Psoas muscle (tissue), 8 donors: ENCODE data around the gene CDC42BPB. TPM values are rescaled to one million over a fixed set of nuclear protein-coding genes. Genes with fewer than 3 reads are reported as not detected.

Experiments used
- ATAC-seq, 4 donors: fragments of 200-7000 bp; cut with Tn5 transposase; one replicate each; pipeline ENCODE4 v1.9.1; 2020; ENCODE audit warnings: moderate library complexity in 3 of 4, mild to moderate bottlenecking in 2 of 4
- DNase-seq, 2 donors: peaks; one replicate each; pipeline ENCODE4 v3.0.0-alpha.2; 2020
- H3K27ac ChIP-seq: fragments of 200-600 bp; one replicate; pipeline ENCODE4 v1.8.0; 2022
- H3K27me3 ChIP-seq, 3 donors: fragments of 200-600 bp in 1 of 3; one replicate each; pipeline versions ENCODE4 v1.6.1 to v1.8.0; 2013 to 2022; ENCODE audit warnings: low read length in 2 of 3, mild to moderate bottlenecking in 2 of 3, moderate library complexity in 1 of 3; ENCODE audit not compliant: insufficient read depth in 3 of 3
- H3K36me3 ChIP-seq, 2 donors: fragments of 200-600 bp in 1 of 2; one replicate each; pipeline versions ENCODE4 v1.6.1 to v1.8.0; 2013 to 2022; ENCODE audit warnings: low read depth in 1 of 2, mild to moderate bottlenecking in 1 of 2, moderate library complexity in 1 of 2; ENCODE audit not compliant: insufficient read depth in 1 of 2
- H3K4me1 ChIP-seq: fragments of 200-600 bp; one replicate; pipeline ENCODE4 v1.8.0; 2022
- H3K4me3 ChIP-seq: fragments of 200-600 bp; one replicate; pipeline ENCODE4 v1.8.0; 2022; ENCODE audit warnings: mild to moderate bottlenecking
- H3K9me3 ChIP-seq: fragments of 200-600 bp; one replicate; pipeline ENCODE4 v1.8.0; 2022
- whole genome bisulfite sequencing, 3 donors: extraction: QIAGEN DNeasy Blood & Tissue Kit; methylation state at CpG; one replicate each; pipeline versions ENCODE4 v1.1.6 to v1.1.7; 2013; 5-methylcytosine and 5-hydroxymethylcytosine counted together
- intact Hi-C, 2 donors: fragments of 100-400 bp; cut with DNase I; formaldehyde crosslinking; loops; one replicate each; pipeline versions ENCODE4 v1.11.0 to v1.14.2; 2022
- polyA plus RNA-seq, 3 donors: library from polyadenylated mRNA; stranded (reverse); fragments of 200-250 nt; gene quantifications; one replicate each; pipeline ENCODE4 v1.2.3, GENCODE V29; 2013
- total RNA-seq, 4 donors: library from RNA; stranded (reverse); fragmentation: NEBNext Ultra II Directional in 2 of 4; extraction: Animal tissue kit (Norgen Biotek cat#: 25700) in 2 of 4; gene quantifications; one replicate each; pipeline versions ENCODE4 v1.2.1 to v1.2.4, GENCODE V29; 2021 to 2023
- TF ChIP-seq, protein P1 (sequence below): fragments of 200-600 bp; IDR thresholded peaks from one replicate; pipeline ENCODE4 v1.8.0; 2022; ENCODE audit warnings: antibody characterized with exemption
- donor health status: healthy with polysubstance abuse.
- donor health status: DM: no; HTN: no; CAD: no; lungs with moderate emphysema.
- donor health status: Bipolar disorder and iron deficiency.
- donor health status: healthy.
- donor health status: DM: yes; HTN: yes; CAD: no.
- donor health status: DM: no; HTN: no; CAD: no.
- donor health status: DM: no; HTN: no; CAD: no.
- donor health status: DM: yes; HTN: yes; CAD: no.

Gene CDC42BPB
- total and polyA plus RNA-seq, 7 donors: 20.2 to 57.4 (median 40.0) TPM

- Histone ChIP-seq H3K4me1 (no peaks in the 10 kb centered on the region), H3K27ac (no peak overlapping the region), H3K27me3 (no peaks in the 10 kb centered on the region), H3K9me3 (no peaks in the 10 kb centered on the region), H3K4me3 (no peak overlapping the region), H3K36me3 (no peaks in the 10 kb centered on the region)
- DNase-seq (peak in 1 of 2 donors; percentile 43), ATAC-seq (no peak)
- intact Hi-C loops: loop anchor here in 1 of 2 donors (10.0 kb wide), 1 partner anchor 376 kb away; no protein-coding TSS in a partner anchor
- 82 to 86% (median 83%) methylated on average over 8 of the region's 8 CpGs for WGBS, 3 donors
- TF ChIP-seq, protein P1, sequence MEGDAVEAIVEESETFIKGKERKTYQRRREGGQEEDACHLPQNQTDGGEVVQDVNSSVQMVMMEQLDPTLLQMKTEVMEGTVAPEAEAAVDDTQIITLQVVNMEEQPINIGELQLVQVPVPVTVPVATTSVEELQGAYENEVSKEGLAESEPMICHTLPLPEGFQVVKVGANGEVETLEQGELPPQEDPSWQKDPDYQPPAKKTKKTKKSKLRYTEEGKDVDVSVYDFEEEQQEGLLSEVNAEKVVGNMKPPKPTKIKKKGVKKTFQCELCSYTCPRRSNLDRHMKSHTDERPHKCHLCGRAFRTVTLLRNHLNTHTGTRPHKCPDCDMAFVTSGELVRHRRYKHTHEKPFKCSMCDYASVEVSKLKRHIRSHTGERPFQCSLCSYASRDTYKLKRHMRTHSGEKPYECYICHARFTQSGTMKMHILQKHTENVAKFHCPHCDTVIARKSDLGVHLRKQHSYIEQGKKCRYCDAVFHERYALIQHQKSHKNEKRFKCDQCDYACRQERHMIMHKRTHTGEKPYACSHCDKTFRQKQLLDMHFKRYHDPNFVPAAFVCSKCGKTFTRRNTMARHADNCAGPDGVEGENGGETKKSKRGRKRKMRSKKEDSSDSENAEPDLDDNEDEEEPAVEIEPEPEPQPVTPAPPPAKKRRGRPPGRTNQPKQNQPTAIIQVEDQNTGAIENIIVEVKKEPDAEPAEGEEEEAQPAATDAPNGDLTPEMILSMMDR: no peak
Observed at GRCh38 chr14:103070263-103070885, 13.0 kb upstream of the CDC42BPB start.

DNA sequence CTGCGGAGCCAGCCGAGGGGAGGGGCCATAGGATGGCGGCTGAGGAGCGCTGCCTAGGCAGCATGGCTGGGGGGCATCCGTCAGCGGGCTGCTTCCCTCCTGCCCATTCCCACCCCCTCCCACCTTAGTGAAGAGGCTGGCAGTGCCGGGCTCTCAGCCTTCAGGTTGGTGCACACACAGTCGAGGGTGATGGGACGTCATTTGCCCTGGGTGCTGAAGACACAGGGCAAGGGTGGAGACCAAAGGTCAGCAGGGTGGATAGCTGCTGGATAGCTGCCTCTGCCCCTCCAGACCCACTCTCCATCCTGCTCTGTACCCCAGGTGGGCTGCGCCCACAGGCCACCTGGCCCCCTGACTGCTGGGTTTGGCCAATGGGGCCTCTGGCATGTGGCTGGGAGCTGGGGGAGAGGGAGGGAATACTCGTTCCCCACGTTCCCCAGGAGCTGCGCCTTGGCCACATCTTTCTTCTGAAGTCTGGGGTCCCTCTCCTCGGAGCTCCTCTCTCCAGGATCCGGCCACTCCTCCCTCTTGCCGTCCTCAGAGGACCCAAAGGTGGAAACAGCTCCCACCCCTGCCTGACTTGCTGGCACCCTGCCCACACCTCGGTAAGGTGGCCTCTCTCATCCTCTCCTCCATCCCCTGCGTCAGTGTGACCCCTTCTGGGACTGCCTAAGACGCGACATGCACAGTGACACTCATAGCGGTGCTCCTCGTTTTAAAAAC is 11.2 kb upstream of the CDC42BPB start:
- no peaks in the 10 kb centered on the region for H3K4me1 ChIP-seq
- H3K27ac ChIP-seq: no peak overlapping the region
- DNase-seq: no peak
- 68 to 72% (median 72%) methylated on average over 17 to 22 of the region's 22 CpGs for WGBS, 3 donors
- TF ChIP-seq, protein P1: no peak
- no peaks in the 10 kb centered on the region for H3K36me3 ChIP-seq
- H3K4me3 ChIP-seq: no peak overlapping the region
- no peaks in the 10 kb centered on the region for H3K27me3 ChIP-seq
- ATAC-seq: no peak
- H3K9me3 ChIP-seq: no peaks in the 10 kb centered on the region
- intact Hi-C loops: no loop called here

DNA sequence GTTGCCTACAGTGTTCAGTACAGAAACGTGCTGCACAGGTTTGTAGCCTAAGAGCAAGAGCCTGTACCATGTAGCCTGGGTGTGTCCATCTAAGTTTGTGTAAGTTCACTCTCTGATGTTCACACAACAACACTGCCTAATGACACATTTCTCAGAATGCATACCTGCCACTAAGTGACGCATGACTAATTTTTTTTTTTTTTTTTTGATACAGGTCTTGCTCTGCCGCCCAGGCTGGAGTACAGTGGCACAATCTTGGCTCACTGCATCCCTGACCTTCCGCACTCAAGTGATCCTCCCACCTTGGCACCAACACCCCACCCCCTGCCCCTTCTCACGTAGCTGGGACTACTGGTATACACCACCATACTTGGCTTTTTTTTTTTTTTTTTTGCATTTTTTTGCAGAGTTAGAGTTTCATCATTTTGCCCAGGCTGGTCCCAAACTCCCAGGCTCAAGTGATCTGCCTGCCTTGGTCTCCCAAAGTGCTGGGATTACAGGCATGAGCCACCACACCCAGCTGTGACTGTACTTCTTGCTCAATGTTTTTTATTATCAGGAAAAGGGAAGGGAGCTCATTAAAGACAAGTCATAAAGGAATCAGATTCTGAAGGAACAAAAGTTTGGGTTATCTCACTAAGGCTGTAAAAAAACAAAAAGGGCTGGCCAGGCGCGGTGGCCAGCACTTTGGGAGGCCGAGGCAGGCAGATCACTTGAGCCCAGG is 10.0 kb upstream of the CDC42BPB start:
- no peak overlapping the region for H3K4me3 ChIP-seq
- ATAC-seq (peak in 2 of 4 donors; percentile 22 to 46), DNase-seq (peak in 1 of 2 donors; percentile 55)
- H3K27me3 ChIP-seq: no peaks in the 10 kb centered on the region
- no peaks in the 10 kb centered on the region for H3K9me3 ChIP-seq
- no peak overlapping the region for H3K27ac ChIP-seq
- no peaks in the 10 kb centered on the region for H3K36me3 ChIP-seq
- TF ChIP-seq, protein P1: no peak
- no peaks in the 10 kb centered on the region for H3K4me1 ChIP-seq
- 66 to 69% (median 69%) methylated on average over 8 of the region's 8 CpGs for WGBS, 3 donors
- intact Hi-C loops: no loop called here

DNA sequence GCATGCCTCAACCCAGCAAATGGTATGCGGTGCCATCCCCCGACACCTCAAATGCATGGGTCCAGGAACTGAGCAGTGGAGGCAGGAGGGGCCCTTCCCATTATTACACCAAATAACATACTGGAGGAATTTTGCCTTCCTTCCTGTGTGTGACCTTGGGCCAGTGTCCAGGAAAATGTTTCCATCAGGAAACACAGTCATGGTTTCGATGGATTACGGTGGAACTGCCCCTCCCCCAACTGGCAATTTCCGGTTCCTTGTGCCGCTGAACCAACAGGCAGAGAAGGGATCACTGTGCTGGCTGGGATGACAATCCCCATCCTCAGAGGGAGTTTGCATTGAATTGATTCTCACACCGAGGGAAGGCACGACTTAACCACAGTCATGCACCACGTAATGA is 9.1 kb upstream of the CDC42BPB start:
- DNase-seq (peak; percentile 45 to 67), ATAC-seq (peak in 3 of 4 donors; percentile 14 to 39 (median 28))
- Histone ChIP-seq H3K9me3 (no peaks in the 10 kb centered on the region), H3K36me3 (no peaks in the 10 kb centered on the region), H3K27me3 (no peaks in the 10 kb centered on the region), H3K4me1 (no peaks in the 10 kb centered on the region), H3K27ac (no peak overlapping the region), H3K4me3 (no peak overlapping the region)
- 56 to 58% (median 58%) methylated on average over 9 of the region's 9 CpGs for whole genome bisulfite sequencing, 3 donors
- intact Hi-C loops: no loop called here
- TF ChIP-seq, protein P1: no peak
